Measurements from ENCODE around the gene TTLL5. TPM values are rescaled to one million over a fixed set of nuclear protein-coding genes. Genes with fewer than 3 reads are reported as not detected.

Gene TTLL5
- total RNA-seq, 1 experiment from 2014 or later, result 35.7 TPM

GRCh38 chr14:75794615-75795038 lies 133.6 kb downstream of the TTLL5 start:
- Histone ChIP-seq H3K4ac (ENCODE audit: low read depth, low read length) (no peak overlapping the region), H3K27me3 (ENCODE audit: insufficient read depth, low read length) (no peaks in the 10 kb centered on the region), H2BK12ac (ENCODE audit: insufficient read length, low read depth, low read length) (no peak overlapping the region), H3K27ac (ENCODE audit: insufficient read length, low read depth, low read length) (no peak overlapping the region), H3T11ph (ENCODE audit: low read length) (no peak overlapping the region), H3K4me2 (ENCODE audit: insufficient read depth, insufficient read length, low read length) (no peak overlapping the region), H3K4me1 (ENCODE audit: insufficient read depth, low read length) (no peaks in the 10 kb centered on the region), H3K79me1 (ENCODE audit: insufficient read depth, low read depth, low read length, poor library complexity, severe bottlenecking) (no peaks in the 10 kb centered on the region), H3K23ac (ENCODE audit: insufficient read length, low read depth, low read length) (no peak overlapping the region), H2AK5ac (ENCODE audit: insufficient read length, low read length) (no peak overlapping the region), H2BK20ac (ENCODE audit: low read depth, low read length, poor library complexity, severe bottlenecking) (no peak overlapping the region), H3K18ac (ENCODE audit: insufficient read length, low read depth, low read length) (no peak overlapping the region), H3K14ac (ENCODE audit: insufficient read depth, low read length) (no peak overlapping the region), H3K79me2 (ENCODE audit: insufficient read depth, low read length) (no peaks in the 10 kb centered on the region), H3K23me2 (ENCODE audit: insufficient read length, low read depth, low read length, poor library complexity, severe bottlenecking) (no peaks in the 10 kb centered on the region), H2BK5ac (ENCODE audit: insufficient read length, low read length) (no peak overlapping the region), H4K8ac (replicated peaks; ENCODE audit: insufficient read length, low read depth, low read length) (no peak overlapping the region), H3K9ac (ENCODE audit: extremely low read depth, insufficient read length, low read length) (no peak overlapping the region), H2BK15ac (ENCODE audit: low read depth, low read length) (no peak overlapping the region), H3K56ac (ENCODE audit: insufficient read length, low read depth, low read length) (no peak overlapping the region), H2AFZ (ENCODE audit: low read length) (no peak overlapping the region), H4K5ac (ENCODE audit: insufficient read length, low read depth, low read length) (no peak overlapping the region), H2BK120ac (ENCODE audit: low read depth, low read length, poor library complexity, severe bottlenecking) (no peak overlapping the region), H4K20me1 (ENCODE audit: control insufficient read depth, insufficient read depth, insufficient read length) (no peaks in the 10 kb centered on the region), H4K91ac (ENCODE audit: insufficient read length, low read depth, low read length) (no peak overlapping the region), H3K9me3 (ENCODE audit: control insufficient read depth, low read depth, low read length) (no peaks in the 10 kb centered on the region)
- no peak overlapping the region for H3K27ac Mint-ChIP-seq
- no peaks in the 10 kb centered on the region for H3K27me3 Mint-ChIP-seq (ENCODE audit: low read depth)
- no CpG with 5 or more reads among the region's 2 CpGs for WGBS (ENCODE audit: extremely low coverage, insufficient read length, low lambda C conversion rate)
- TF ChIP-seq CTCF (conservative IDR thresholded peaks at IDR 0.05), result peak; percentile 30; the same call in 2 of the 3 replicates
- no peak overlapping the region for H3K4me3 Mint-ChIP-seq
- peaks cover 4 to 6% of the 10 kb centered on the region in 2 experiments; a peak in 3 of 4 replicates for H3K4me1 Mint-ChIP-seq
- no peak for DNase-seq
- peaks cover 0 to 8% of the 10 kb centered on the region in 2 experiments; a peak in 4 of 5 replicates for H3K9me3 Mint-ChIP-seq
- H3K36me3 Mint-ChIP-seq (ENCODE audit: insufficient read depth in 1 of 3, low read depth in 3 of 3), result peaks cover 23 to 30% (median 29%) of the 10 kb centered on the region in 3 experiments
